HG02840 (cell line): ENCODE results near the gene ATP5ME.

Experiments used
- ATAC-seq: cut with Tn5 transposase; IDR thresholded peaks from one replicate; pipeline ENCODE4 v1.9.1; 2021; ENCODE audit warnings: mild to moderate bottlenecking, moderate library complexity, moderate number of reproducible peaks; ENCODE audit not compliant: unreplicated experiment, low FRiP score

ATP5ME gene

GRCh38 chr4:624705-625590, 49.1 kb downstream of the ATP5ME start, which contains the start of gene PDE6B:
Gene PDE6B, plus strand, starts transcription at chr4:625573. Its CDS starts 54 bp downstream, at chr4:625627.
- ATAC-seq: no peak

- no peak for ATAC-seq
These were observed 50.0 kb downstream of the ATP5ME start for GRCh38 chr4:623914-624566.

DNA sequence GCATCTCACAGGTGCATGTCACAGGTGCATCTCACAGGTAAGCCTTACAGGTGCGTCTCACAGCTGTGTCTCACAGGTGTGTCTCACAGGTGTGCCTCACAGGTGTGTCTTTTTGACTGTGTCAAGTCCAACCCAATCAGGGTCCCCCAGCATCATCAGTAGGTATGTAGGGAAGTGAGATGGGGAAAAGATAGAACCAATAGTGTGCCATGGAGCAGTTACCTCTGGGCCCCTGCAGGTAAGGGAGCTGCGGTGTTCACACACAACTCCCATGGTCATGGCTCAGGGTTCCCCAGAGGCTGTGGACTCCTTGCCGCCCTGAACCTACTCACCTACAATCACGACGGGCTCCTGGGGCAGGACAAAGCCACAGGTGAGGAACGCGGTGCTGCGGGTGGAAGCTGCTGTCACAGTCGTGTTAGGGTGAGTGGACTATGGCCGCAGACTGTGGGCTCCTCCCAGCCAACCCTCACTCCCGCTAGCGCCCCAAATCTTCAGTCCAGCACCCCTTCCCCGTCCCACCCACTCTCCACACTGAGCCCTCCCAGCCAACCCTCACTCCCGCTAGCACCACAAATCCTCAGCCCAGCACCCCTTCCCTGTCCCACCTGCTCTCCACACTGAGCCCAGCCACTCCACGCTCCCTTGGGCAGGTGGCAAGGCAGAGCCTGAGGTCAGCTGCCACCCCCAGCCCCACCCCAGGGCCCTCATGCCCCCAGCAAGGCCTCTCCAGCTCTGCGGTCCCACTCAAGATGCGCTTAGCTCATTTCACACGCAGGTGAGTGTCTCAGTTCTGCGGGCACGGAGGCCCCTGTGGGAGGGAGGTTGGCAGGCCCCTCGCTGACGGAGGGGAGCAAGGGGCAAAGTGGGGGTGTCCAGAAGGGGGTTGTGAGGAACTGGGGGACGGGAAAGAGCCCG, 50.8 kb downstream of the ATP5ME start:
- no peak for ATAC-seq
